H9 (cell line): ENCODE data around the gene PTPRK. TPM values are rescaled to one million over a fixed set of nuclear protein-coding genes. Genes with fewer than 3 reads are reported as not detected.

ENCODE experiments used
- DNase-seq: peaks from one replicate; pipeline ENCODE4 v3.0.0-alpha.2; 2017
- H2AFZ ChIP-seq: one replicate; pipeline ENCODE4 v1.6.1; 2013; ENCODE audit warnings: mild to moderate bottlenecking, low read length, control low read depth, moderate library complexity
- H2AK5ac ChIP-seq: 2 replicates; pipeline ENCODE4 v1.6.1; 2013; ENCODE audit warnings: low read length, control low read depth, mixed read lengths; ENCODE audit not compliant: insufficient read length
- H2BK120ac ChIP-seq: one replicate; pipeline ENCODE4 v1.6.1; 2013; ENCODE audit warnings: low read depth, mild to moderate bottlenecking, low read length, control low read depth, inconsistent platforms; ENCODE audit not compliant: poor library complexity, severe bottlenecking
- H2BK12ac ChIP-seq: 2 replicates; pipeline ENCODE4 v1.6.1; 2013; ENCODE audit warnings: low read length, control low read depth, mixed read lengths, low read depth; ENCODE audit not compliant: insufficient read length
- H2BK15ac ChIP-seq: 2 replicates; pipeline ENCODE4 v1.6.1; 2013; ENCODE audit warnings: low read depth, low read length, control low read depth
- H2BK20ac ChIP-seq: one replicate; pipeline ENCODE4 v1.6.1; 2013; ENCODE audit warnings: low read depth, mild to moderate bottlenecking, low read length, control low read depth, inconsistent platforms; ENCODE audit not compliant: poor library complexity, severe bottlenecking
- H2BK5ac ChIP-seq: 2 replicates; pipeline ENCODE4 v1.6.1; 2013; ENCODE audit warnings: low read length, control low read depth, mixed read lengths; ENCODE audit not compliant: insufficient read length
- H3K14ac ChIP-seq: 2 replicates; pipeline ENCODE4 v1.6.1; 2013; ENCODE audit warnings: low read length, control low read depth; ENCODE audit not compliant: insufficient read depth
- H3K18ac ChIP-seq: 2 replicates; pipeline ENCODE4 v1.6.1; 2013; ENCODE audit warnings: low read depth, mild to moderate bottlenecking, mixed read lengths, low read length, control low read depth; ENCODE audit not compliant: insufficient read length
- H3K23ac ChIP-seq: 2 replicates; pipeline ENCODE4 v1.6.1; 2013; ENCODE audit warnings: low read length, control low read depth, mixed read lengths, low read depth; ENCODE audit not compliant: insufficient read length
- H3K23me2 ChIP-seq: 2 replicates; pipeline ENCODE4 v1.6.1; 2013; ENCODE audit warnings: low read depth, mild to moderate bottlenecking, mixed read lengths, low read length, control low read depth; ENCODE audit not compliant: insufficient read length, poor library complexity, severe bottlenecking
- H3K27ac ChIP-seq: 2 replicates; pipeline ENCODE4 v1.5.1; 2013; ENCODE audit warnings: low read length, control low read depth, mixed read lengths, low read depth; ENCODE audit not compliant: insufficient read length
- H3K27me3 ChIP-seq: 2 replicates; pipeline ENCODE4 v1.6.1; 2013; ENCODE audit warnings: low read length, control low read depth, inconsistent platforms; ENCODE audit not compliant: insufficient read depth
- H3K4ac ChIP-seq: 2 replicates; pipeline ENCODE4 v1.6.1; 2013; ENCODE audit warnings: low read depth, mild to moderate bottlenecking, control low read depth, inconsistent platforms, low read length, moderate library complexity
- H3K4me1 ChIP-seq: 2 replicates; pipeline ENCODE4 v1.6.1; 2013; ENCODE audit warnings: low read length, control low read depth, inconsistent platforms; ENCODE audit not compliant: insufficient read depth
- H3K4me2 ChIP-seq: 2 replicates; pipeline ENCODE4 v1.6.1; 2013; ENCODE audit warnings: low read length, control low read depth, mixed read lengths; ENCODE audit not compliant: insufficient read length, insufficient read depth
- H3K56ac ChIP-seq: 2 replicates; pipeline ENCODE4 v1.6.1; 2013; ENCODE audit warnings: low read depth, mild to moderate bottlenecking, mixed read lengths, low read length, control low read depth; ENCODE audit not compliant: insufficient read length
- H3K79me1 ChIP-seq: 2 replicates; pipeline ENCODE4 v1.6.1; 2013; ENCODE audit warnings: low read depth, mild to moderate bottlenecking, moderate library complexity, low read length, control low read depth, inconsistent platforms; ENCODE audit not compliant: insufficient read depth, poor library complexity, severe bottlenecking
- H3K79me2 ChIP-seq: 2 replicates; pipeline ENCODE4 v1.6.1; 2013; ENCODE audit warnings: low read length, control low read depth, inconsistent platforms; ENCODE audit not compliant: insufficient read depth
- H3K9ac ChIP-seq: 2 replicates; pipeline ENCODE4 v1.6.1; 2013; ENCODE audit warnings: low read length, control low read depth, mixed read lengths; ENCODE audit not compliant: insufficient read length; ENCODE audit errors: extremely low read depth
- H3K9me3 ChIP-seq: one replicate; pipeline ENCODE4 v1.6.1; 2013; ENCODE audit warnings: low read depth, low read length, inconsistent platforms; ENCODE audit not compliant: control insufficient read depth
- H3T11ph ChIP-seq: one replicate; pipeline ENCODE4 v1.6.1; 2013; ENCODE audit warnings: mild to moderate bottlenecking, low read length, control low read depth, inconsistent platforms
- H4K20me1 ChIP-seq: one replicate; pipeline ENCODE4 v1.6.1; 2013; ENCODE audit not compliant: control insufficient read depth, insufficient read length, insufficient read depth
- H4K5ac ChIP-seq: 2 replicates; pipeline ENCODE4 v1.6.1; 2013; ENCODE audit warnings: low read depth, mild to moderate bottlenecking, mixed read lengths, low read length, control low read depth; ENCODE audit not compliant: insufficient read length
- H4K8ac ChIP-seq: replicated peaks from 2 replicates; pipeline ENCODE4 v1.6.1; 2013; ENCODE audit warnings: low read length, control low read depth, mixed read lengths, low read depth; ENCODE audit not compliant: insufficient read length
- H4K91ac ChIP-seq: 2 replicates; pipeline ENCODE4 v1.6.1; 2013; ENCODE audit warnings: low read depth, mild to moderate bottlenecking, moderate library complexity, mixed read lengths, low read length, control low read depth; ENCODE audit not compliant: insufficient read length
- H3K27ac Mint-ChIP-seq, 3 experiments: 2 replicates in 2 of 3; 3 replicates in 1 of 3; pipeline ENCODE4 v1.8.0; 2020 to 2021; ENCODE audit warnings: mixed read lengths in 3 of 3, mild to moderate bottlenecking in 1 of 3, moderate library complexity in 1 of 3
- H3K27me3 Mint-ChIP-seq: 2 replicates; pipeline ENCODE4 v1.8.0; 2021; ENCODE audit warnings: low read depth, mild to moderate bottlenecking, moderate library complexity, mixed read lengths
- H3K36me3 Mint-ChIP-seq, 3 experiments: 2 replicates in 2 of 3; 3 replicates in 1 of 3; pipeline ENCODE4 v1.8.0; 2020 to 2021; ENCODE audit warnings: low read depth in 3 of 3, mixed read lengths in 3 of 3; ENCODE audit not compliant: insufficient read depth in 1 of 3
- H3K4me1 Mint-ChIP-seq, 2 experiments: 2 replicates each; pipeline ENCODE4 v1.8.0; 2020; ENCODE audit warnings: mixed read lengths in 2 of 2
- H3K4me3 Mint-ChIP-seq, 2 experiments: 2 replicates in 1 of 2; 3 replicates in 1 of 2; pipeline ENCODE4 v1.8.0; 2020 to 2021; ENCODE audit warnings: mild to moderate bottlenecking in 2 of 2, mixed read lengths in 2 of 2, moderate library complexity in 1 of 2
- H3K9me3 Mint-ChIP-seq, 2 experiments: 2 replicates in 1 of 2; 3 replicates in 1 of 2; pipeline ENCODE4 v1.8.0; 2020; ENCODE audit warnings: mild to moderate bottlenecking in 2 of 2, mixed read lengths in 2 of 2, moderate library complexity in 1 of 2
- WGBS: extraction: QIAGEN DNeasy Blood & Tissue Kit; methylation state at CpG from one replicate; pipeline ENCODE4 v1.1.7; 2013; ENCODE audit warnings: missing lambda C conversion rate, low lambda C conversion rate, mixed read lengths; ENCODE audit not compliant: insufficient read length; ENCODE audit errors: extremely low coverage; 5-methylcytosine and 5-hydroxymethylcytosine counted together
- total RNA-seq: library from RNA; stranded (reverse); gene quantifications from 2 replicates; pipeline ENCODE4 v1.2.1, GENCODE V29; 2021
- TF ChIP-seq, protein P1 (sequence below): fragments of 200-600 bp; sonication (generic); conservative IDR thresholded peaks from 3 replicates; pipeline ENCODE4 v1.8.0; 2021; ENCODE audit warnings: antibody characterized with exemption, mild to moderate bottlenecking

The PTPRK gene
- total RNA-seq, 1 experiment from 2014 or later: 47.9 TPM

GRCh38 chr6:128161263-128161662 is 359.1 kb downstream of the PTPRK start:
- H4K91ac ChIP-seq: no peak overlapping the region
- no peak overlapping the region for H3K27ac ChIP-seq
- no peak overlapping the region for H2BK15ac ChIP-seq
- no peak for DNase-seq
- no peak overlapping the region for H3K27ac Mint-ChIP-seq
- no peaks in the 10 kb centered on the region for H3K36me3 Mint-ChIP-seq
- H3K14ac ChIP-seq: no peak overlapping the region
- H3K9me3 Mint-ChIP-seq: no peaks in the 10 kb centered on the region
- H4K5ac ChIP-seq: no peak overlapping the region
- H3K9me3 ChIP-seq: no peaks in the 10 kb centered on the region
- H3K56ac ChIP-seq: no peak overlapping the region
- H3K79me1 ChIP-seq: no peaks in the 10 kb centered on the region
- H3K4me2 ChIP-seq: no peak overlapping the region
- H2BK12ac ChIP-seq: no peak overlapping the region
- H3K27me3 ChIP-seq: no peaks in the 10 kb centered on the region
- H4K8ac ChIP-seq: no peak overlapping the region
- no peak overlapping the region for H2BK120ac ChIP-seq
- H2AFZ ChIP-seq: no peak overlapping the region
- no peak overlapping the region for H2BK5ac ChIP-seq
- TF ChIP-seq, protein P1, sequence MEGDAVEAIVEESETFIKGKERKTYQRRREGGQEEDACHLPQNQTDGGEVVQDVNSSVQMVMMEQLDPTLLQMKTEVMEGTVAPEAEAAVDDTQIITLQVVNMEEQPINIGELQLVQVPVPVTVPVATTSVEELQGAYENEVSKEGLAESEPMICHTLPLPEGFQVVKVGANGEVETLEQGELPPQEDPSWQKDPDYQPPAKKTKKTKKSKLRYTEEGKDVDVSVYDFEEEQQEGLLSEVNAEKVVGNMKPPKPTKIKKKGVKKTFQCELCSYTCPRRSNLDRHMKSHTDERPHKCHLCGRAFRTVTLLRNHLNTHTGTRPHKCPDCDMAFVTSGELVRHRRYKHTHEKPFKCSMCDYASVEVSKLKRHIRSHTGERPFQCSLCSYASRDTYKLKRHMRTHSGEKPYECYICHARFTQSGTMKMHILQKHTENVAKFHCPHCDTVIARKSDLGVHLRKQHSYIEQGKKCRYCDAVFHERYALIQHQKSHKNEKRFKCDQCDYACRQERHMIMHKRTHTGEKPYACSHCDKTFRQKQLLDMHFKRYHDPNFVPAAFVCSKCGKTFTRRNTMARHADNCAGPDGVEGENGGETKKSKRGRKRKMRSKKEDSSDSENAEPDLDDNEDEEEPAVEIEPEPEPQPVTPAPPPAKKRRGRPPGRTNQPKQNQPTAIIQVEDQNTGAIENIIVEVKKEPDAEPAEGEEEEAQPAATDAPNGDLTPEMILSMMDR: no peak
- H3K9ac ChIP-seq: no peak overlapping the region
- H3K23me2 ChIP-seq: no peaks in the 10 kb centered on the region
- H3K79me2 ChIP-seq: no peaks in the 10 kb centered on the region
- H3K4me1 ChIP-seq: no peaks in the 10 kb centered on the region
- H3K4me1 Mint-ChIP-seq: no peaks in the 10 kb centered on the region
- WGBS: no CpG with 5 or more reads among the region's 1 CpG
- H3K4ac ChIP-seq: no peak overlapping the region
- H3K27me3 Mint-ChIP-seq: no peaks in the 10 kb centered on the region
- no peaks in the 10 kb centered on the region for H4K20me1 ChIP-seq
- H2AK5ac ChIP-seq: no peak overlapping the region
- H3K23ac ChIP-seq: no peak overlapping the region
- H3K18ac ChIP-seq: no peak overlapping the region
- H3T11ph ChIP-seq: no peak overlapping the region
- H3K4me3 Mint-ChIP-seq: no peak overlapping the region
- H2BK20ac ChIP-seq: no peak overlapping the region
